ENCODE data around the gene VWF.

VWF gene

GRCh38 chr12:6092784-6093722 is 31.4 kb downstream of the VWF start:
- H3K4me3 ChIP-seq (ENCODE audit: low read depth, low read length): no peak overlapping the region
- DNase-seq (ENCODE audit: low read depth): no peak
- TF ChIP-seq CTCF (IDR thresholded peaks at IDR 0.05; ENCODE audit: control insufficient read depth, extremely low read depth, insufficient read depth): no peak

- no peak for DNase-seq (ENCODE audit: low read depth)
- no peak overlapping the region for H3K4me3 ChIP-seq (ENCODE audit: low read depth, low read length)
- no peak for TF ChIP-seq CTCF (IDR thresholded peaks at IDR 0.05; ENCODE audit: control insufficient read depth, extremely low read depth, insufficient read depth)
Observed at GRCh38 chr12:6091786-6092566, 32.5 kb downstream of the VWF start.

- no peak for TF ChIP-seq CTCF (IDR thresholded peaks at IDR 0.05; ENCODE audit: control insufficient read depth, extremely low read depth, insufficient read depth)
- DNase-seq (ENCODE audit: low read depth): no peak
- no peak overlapping the region for H3K4me3 ChIP-seq (ENCODE audit: low read depth, low read length)
Observed at GRCh38 chr12:6090803-6091202, 33.7 kb downstream of the VWF start.

- peak; percentile 37 for DNase-seq (ENCODE audit: low read depth)
- no peak for TF ChIP-seq CTCF (IDR thresholded peaks at IDR 0.05; ENCODE audit: control insufficient read depth, extremely low read depth, insufficient read depth)
- H3K4me3 ChIP-seq (ENCODE audit: low read depth, low read length): no peak overlapping the region
Observed at GRCh38 chr12:6088921-6089747, 35.3 kb downstream of the VWF start.

- TF ChIP-seq CTCF (IDR thresholded peaks at IDR 0.05; ENCODE audit: control insufficient read depth, extremely low read depth, insufficient read depth): no peak
- no peak for DNase-seq (ENCODE audit: low read depth)
- no peak overlapping the region for H3K4me3 ChIP-seq (ENCODE audit: low read depth, low read length)
Observed at GRCh38 chr12:6086316-6086715, 38.2 kb downstream of the VWF start.

GRCh38 chr12:6085841-6086240 is 38.6 kb downstream of the VWF start:
- no peak for TF ChIP-seq CTCF (IDR thresholded peaks at IDR 0.05; ENCODE audit: control insufficient read depth, extremely low read depth, insufficient read depth)
- DNase-seq (ENCODE audit: low read depth): no peak
- H3K4me3 ChIP-seq (ENCODE audit: low read depth, low read length): no peak overlapping the region

All from LNCaP clone FGC (cell line).